SK-N-SH treated with all-trans-retinoic acid at 6 μM for 48 hours (cell line): ENCODE results near the gene CLEC16A.

Experiments
- ARNTL ChIP-seq: fragments of 450-650 bp; formaldehyde crosslinking; IDR thresholded peaks from 2 replicates; pipeline ENCODE4 v1.5.0; 2020; ENCODE audit warnings: low read depth, mild to moderate bottlenecking, moderate library complexity, borderline replicate concordance
- CREB5 ChIP-seq: fragments of 250-450 bp; sonication (Bioruptor Pico); IDR thresholded peaks from 2 replicates; pipeline ENCODE4 v1.5.1; 2020; ENCODE audit warnings: low read depth, mild to moderate bottlenecking, moderate library complexity
- CSDC2 ChIP-seq: fragments of 250-450 bp; sonication (Bioruptor Pico); IDR thresholded peaks from 2 replicates; pipeline ENCODE4 v1.5.0; 2020; ENCODE audit warnings: mild to moderate bottlenecking, moderate library complexity
- ESRRG ChIP-seq: fragments of 250-450 bp; sonication (Bioruptor Pico); IDR thresholded peaks from 2 replicates; pipeline ENCODE4 v1.6.1; 2021; ENCODE audit warnings: mild to moderate bottlenecking
- PATZ1 ChIP-seq: fragments of 250-450 bp; sonication (Bioruptor Pico); IDR thresholded peaks from 2 replicates; pipeline ENCODE4 v1.8.0; 2020; ENCODE audit warnings: mild to moderate bottlenecking, moderate library complexity, borderline replicate concordance
- PPARA ChIP-seq: fragments of 250-450 bp; sonication (Bioruptor Pico); IDR thresholded peaks from 2 replicates; pipeline ENCODE4 v1.5.0; 2020; ENCODE audit warnings: mild to moderate bottlenecking, borderline replicate concordance
- RARB ChIP-seq: fragments of 250-450 bp; sonication (Bioruptor Pico); IDR thresholded peaks from 2 replicates; pipeline ENCODE4 v1.8.0; 2021; ENCODE audit warnings: mild to moderate bottlenecking, moderate library complexity
- TCF4 ChIP-seq: fragments of 250-450 bp; sonication (Bioruptor Pico); IDR thresholded peaks from 2 replicates; pipeline ENCODE4 v1.8.0; 2021; ENCODE audit warnings: mild to moderate bottlenecking, moderate library complexity, borderline replicate concordance
- ZFP3 ChIP-seq: fragments of 250-450 bp; sonication (Bioruptor Pico); IDR thresholded peaks from 2 replicates; pipeline ENCODE4 v1.5.0; 2020; ENCODE audit warnings: mild to moderate bottlenecking, moderate library complexity
- ZNF565 ChIP-seq: fragments of 450-650 bp; formaldehyde crosslinking; conservative IDR thresholded peaks from 2 replicates; pipeline ENCODE4 v1.5.0; 2020; ENCODE audit warnings: low read depth, mild to moderate bottlenecking, moderate library complexity
- ZNF70 ChIP-seq: fragments of 450-650 bp; formaldehyde crosslinking; IDR thresholded peaks from 2 replicates; pipeline ENCODE4 v1.5.0; 2020; ENCODE audit warnings: mild to moderate bottlenecking, moderate library complexity

GRCh38 chr16:11198375-11198774 lies 254.0 kb downstream of the CLEC16A start:
- no peak for TF ChIP-seq RARB
- no peak for TF ChIP-seq ESRRG (CRISPR knock-in tag)
- TF ChIP-seq ZFP3 (CRISPR knock-in tag) = no peak
- TF ChIP-seq ZNF70 (CRISPR knock-in tag) = no peak
- no peak for TF ChIP-seq TCF4
- TF ChIP-seq PPARA (CRISPR knock-in tag) = no peak
- TF ChIP-seq ARNTL (CRISPR knock-in tag) = no peak
- TF ChIP-seq CSDC2 = no peak
- no peak for TF ChIP-seq CREB5 (CRISPR knock-in tag)
- TF ChIP-seq PATZ1 = no peak
- no peak for TF ChIP-seq ZNF565 (CRISPR knock-in tag)
